Adrenal gland (tissue), 12 donors: Measurements from ENCODE around the gene PTPRJ. TPM values are rescaled to one million over a fixed set of nuclear protein-coding genes. Genes with fewer than 3 reads are reported as not detected.
A peak's percentile ranks its signal among the peaks of the same experiment; 100 is the strongest.

ENCODE experiments used
- DNase-seq, 7 donors: peaks; one replicate each; pipeline ENCODE4 v3.0.0-alpha.2; 2019 to 2020
- H3K27ac ChIP-seq, 5 donors: fragments of 200-600 bp; sonication (generic) in 4 of 5; 1 replicate in 3 of 5; 2 replicates in 2 of 5; pipeline versions ENCODE4 v1.5.1 to v1.8.0; 2016 to 2020; ENCODE audit warnings: mild to moderate bottlenecking in 1 of 5
- H3K27me3 ChIP-seq: fragments of 200-600 bp; 2 replicates; pipeline ENCODE4 v1.8.0; 2021
- H3K36me3 ChIP-seq, 2 donors: fragments of 200-600 bp; replicated peaks in 1 of 2; 1 replicate in 1 of 2; 2 replicates in 1 of 2; pipeline versions ENCODE4 v1.5.1 to v1.8.0; 2018 to 2022
- H3K4me1 ChIP-seq, 2 donors: fragments of 200-600 bp; replicated peaks in 1 of 2; 1 replicate in 1 of 2; 2 replicates in 1 of 2; pipeline versions ENCODE4 v1.5.1 to v1.8.0; 2018 to 2021
- H3K4me3 ChIP-seq, 4 donors: fragments of 200-600 bp; sonication (generic) in 3 of 4; one replicate each; pipeline ENCODE4 v1.5.1; 2016 to 2018
- H3K9me3 ChIP-seq, 3 donors: fragments of 200-600 bp; sonication (generic) in 1 of 3; replicated peaks in 1 of 3; 1 replicate in 2 of 3; 2 replicates in 1 of 3; pipeline versions ENCODE4 v1.5.1 to v1.8.0; 2016 to 2021
- CTCF ChIP-seq, 6 experiments: fragments of 450-650 bp in 4 of 6; fragments of 200-600 bp in 2 of 6; sonication (generic) in 1 of 6; IDR thresholded peaks; 1 replicate in 5 of 6; 2 replicates in 1 of 6; pipeline versions ENCODE4 v1.5.1 to v1.8.0; 2016 to 2021; ENCODE audit warnings: antibody characterized with exemption in 6 of 6, mild to moderate bottlenecking in 2 of 6, moderate library complexity in 1 of 6
- POLR2A ChIP-seq, 2 donors: fragments of 450-650 bp; IDR thresholded peaks; one replicate each; pipeline ENCODE4 v1.6.1; 2017; ENCODE audit warnings: antibody characterized with exemption in 2 of 2, mild to moderate bottlenecking in 2 of 2, moderate library complexity in 1 of 2
- WGBS, 4 donors: extraction: QIAGEN DNeasy Blood & Tissue Kit in 2 of 4; methylation state at CpG; one replicate each; pipeline versions ENCODE4 v1.1.5 to v1.1.7; 2013 to 2017; 5-methylcytosine and 5-hydroxymethylcytosine counted together
- intact Hi-C, 2 donors: fragments of 100-400 bp; cut with DNase I; formaldehyde crosslinking; loops; one replicate each; pipeline versions ENCODE4 v1.14.1 to v1.15.0; 2022 to 2023
- polyA plus RNA-seq, 3 donors: library from polyadenylated mRNA; stranded (reverse); fragments of 200-250 nt in 2 of 3; fragments of 350-450 nt in 1 of 3; fragmentation: Illumina TruSeq in 1 of 3; extraction: RNeasy Lipid Tissue Mini Kit (QIAGEN cat#74804) in 1 of 3; gene quantifications; one replicate each; pipeline ENCODE4 v1.2.3, GENCODE V29; 2013 to 2014
- total RNA-seq, 9 donors: library from RNA; depleted of rRNA in 4 of 9; stranded (reverse); fragments of >200 nt in 4 of 9; fragments of 120-200 nt in 1 of 9; fragmentation: NEBNext Ultra II Directional in 1 of 9; extraction: Animal tissue kit (Norgen Biotek cat#: 25700) in 1 of 9; gene quantifications; one replicate each; pipeline versions ENCODE4 v1.1.0 to v1.2.4, GENCODE V29; 2013 to 2023
- donor health status: healthy with polysubstance abuse.
- donor health status: Bipolar disorder and iron deficiency.
- donor health status: DM: yes; HTN: yes; CAD: no.
- donor health status: DM: no; HTN: no; CAD: no.
- donor health status: DM: no; HTN: no; CAD: no.
- donor health status: DM: yes; HTN: yes; CAD: no.

The PTPRJ gene
- total and polyA plus RNA-seq, 12 donors, result 1.4 to 16.9 (median 10.2) TPM

- DNase-seq, result no peak
- Histone ChIP-seq H3K36me3 (no peaks in the 10 kb centered on the region), H3K27me3 (no peaks in the 10 kb centered on the region), H3K27ac (peak overlapping the region in 1 of 5 donors; percentile 44), H3K4me1 (peaks cover 0 to 28% of the 10 kb centered on the region in 2 donors), H3K4me3 (no peak overlapping the region), H3K9me3 (no peaks in the 10 kb centered on the region)
- 63 to 74% (median 67%) methylated on average over 6 of the region's 6 CpGs for WGBS, 4 donors
- no peak for TF ChIP-seq POLR2A (IDR thresholded peaks at IDR 0.05)
- no peak for TF ChIP-seq CTCF (IDR thresholded peaks at IDR 0.05)
- intact Hi-C loops, result no loop called here
Observed at GRCh38 chr11:48028914-48029680, 48.7 kb downstream of the PTPRJ start.

GRCh38 chr11:48029681-48030290, 49.4 kb downstream of the PTPRJ start:
- DNase-seq, result no peak
- Histone ChIP-seq H3K4me3 (no peak overlapping the region), H3K27ac (no peak overlapping the region), H3K4me1 (peaks cover 0 to 34% of the 10 kb centered on the region in 2 donors), H3K36me3 (no peaks in the 10 kb centered on the region), H3K27me3 (no peaks in the 10 kb centered on the region), H3K9me3 (no peaks in the 10 kb centered on the region)
- no peak for TF ChIP-seq POLR2A (IDR thresholded peaks at IDR 0.05)
- no peak for TF ChIP-seq CTCF (IDR thresholded peaks at IDR 0.05)
- 61 to 78% (median 67%) methylated on average over 6 of the region's 6 CpGs for WGBS, 4 donors
- intact Hi-C loops, result no loop called here

GRCh38 chr11:48031602-48032001, 51.2 kb downstream of the PTPRJ start:
- intact Hi-C loops, result no loop called here
- H3K9me3 ChIP-seq, result no peaks in the 10 kb centered on the region
- TF ChIP-seq POLR2A (IDR thresholded peaks at IDR 0.05) (no peak), CTCF (IDR thresholded peaks at IDR 0.05) (no peak)
- WGBS, 4 donors, result 66 to 83% (median 73%) methylated on average over 4 to 6 of the region's 6 CpGs
- peak overlapping the region in 2 of 5 donors; percentile 5 to 59 for H3K27ac ChIP-seq
- no peak for DNase-seq
- H3K4me3 ChIP-seq, result no peak overlapping the region
- H3K36me3 ChIP-seq, result no peaks in the 10 kb centered on the region
- H3K4me1 ChIP-seq, result peaks cover 0 to 34% of the 10 kb centered on the region in 2 donors
- H3K27me3 ChIP-seq, result no peaks in the 10 kb centered on the region

GRCh38 chr11:48032721-48033120, 52.4 kb downstream of the PTPRJ start:
- H3K4me1 ChIP-seq, result peaks cover 0 to 34% of the 10 kb centered on the region in 2 donors

More at GRCh38 chr11:48032721-48033120, 52.4 kb downstream of the PTPRJ start:
- peak overlapping the region in 2 of 5 donors; percentile 28 to 83 for H3K27ac ChIP-seq
- H3K27me3 ChIP-seq, result no peaks in the 10 kb centered on the region
- DNase-seq, result no peak
- 78 to 91% (median 83%) methylated on average over 6 of the region's 6 CpGs for WGBS, 4 donors
- H3K9me3 ChIP-seq, result no peaks in the 10 kb centered on the region
- H3K36me3 ChIP-seq, result no peaks in the 10 kb centered on the region
- H3K4me3 ChIP-seq, result no peak overlapping the region
- no peak for TF ChIP-seq CTCF (IDR thresholded peaks at IDR 0.05)
- TF ChIP-seq POLR2A (IDR thresholded peaks at IDR 0.05), result no peak
- intact Hi-C loops, result no loop called here
